Right ventricle myocardium inferior (tissue), 1 donor: ENCODE data around the gene PLD5. TPM values are rescaled to one million over a fixed set of nuclear protein-coding genes. Genes with fewer than 3 reads are reported as not detected.
"Not testable (repeated sequence)": the region's sequence is repeated elsewhere in the genome, so short reads cannot be mapped to it uniquely, and the experiment has no call there.

ENCODE experiments used
- ATAC-seq: fragments of 200-7000 bp; cut with Tn5 transposase; one replicate; pipeline ENCODE4 v1.9.1; 2020; ENCODE audit warnings: mild to moderate bottlenecking, moderate library complexity
- DNase-seq: peaks from one replicate; pipeline ENCODE4 v3.0.0; 2021; ENCODE audit errors: missing footprints
- intact Hi-C: fragments of 100-400 bp; cut with DNase I; formaldehyde crosslinking; loops from one replicate; pipeline ENCODE4 v1.11.0; 2022
- total RNA-seq: library from RNA; stranded (reverse); fragmentation: NEBNext Ultra II Directional; extraction: Animal tissue kit (Norgen Biotek cat#: 25700); gene quantifications from one replicate; pipeline ENCODE4 v1.2.1, GENCODE V29; 2021
- donor health status: DM: no; HTN: yes; CAD: no; lungs with severe emphysema.

PLD5 gene
- total RNA-seq, 1 donor from 2014 or later, result not detected

- DNase-seq, result no peak
- intact Hi-C loops, result no loop called here
- ATAC-seq, result no peak
Observed at GRCh38 chr1:242201090-242201489, 323.4 kb downstream of the PLD5 start.

- intact Hi-C loops, result no loop called here
- DNase-seq (no peak), ATAC-seq (no peak)
Observed at GRCh38 chr1:242199776-242200458, 324.6 kb downstream of the PLD5 start.

GRCh38 chr1:242197907-242198820 lies 326.3 kb downstream of the PLD5 start:
- ATAC-seq (no peak), DNase-seq (no peak)
- intact Hi-C loops, result no loop called here

GRCh38 chr1:242196914-242197313 lies 327.6 kb downstream of the PLD5 start:
- DNase-seq (no peak), ATAC-seq (no peak)
- intact Hi-C loops, result no loop called here

- intact Hi-C loops, result no loop called here
- ATAC-seq (no peak), DNase-seq (no peak)
Observed at GRCh38 chr1:242196101-242196500, 328.4 kb downstream of the PLD5 start.

- intact Hi-C loops, result no loop called here
- ATAC-seq, result no peak
- DNase-seq, result no peak
Observed at GRCh38 chr1:242189591-242189990, 334.9 kb downstream of the PLD5 start.

GRCh38 chr1:242187816-242188215 lies 336.7 kb downstream of the PLD5 start:
- no peak for DNase-seq
- no peak for ATAC-seq
- intact Hi-C loops, result no loop called here

- DNase-seq (no peak), ATAC-seq (no peak)
- intact Hi-C loops, result no loop called here
Observed at GRCh38 chr1:242187171-242187570, 337.3 kb downstream of the PLD5 start.

GRCh38 chr1:242185731-242186130 lies 338.8 kb downstream of the PLD5 start:
- DNase-seq (no peak), ATAC-seq (no peak)
- intact Hi-C loops, result no loop called here

GRCh38 chr1:242184955-242185354 lies 339.5 kb downstream of the PLD5 start:
- intact Hi-C loops, result no loop called here
- no peak for ATAC-seq

GRCh38 chr1:242179767-242180166 lies 344.7 kb downstream of the PLD5 start:
- DNase-seq, ATAC-seq, intact Hi-C loops: not testable (repeated sequence)

More at GRCh38 chr1:242184955-242185354, 339.5 kb downstream of the PLD5 start:
- DNase-seq, result no peak

- no peak for ATAC-seq
- intact Hi-C loops, result no loop called here
- DNase-seq, result no peak
Observed at GRCh38 chr1:242178924-242179708, 345.4 kb downstream of the PLD5 start.

- DNase-seq, result no peak
- intact Hi-C loops, result no loop called here
- no peak for ATAC-seq
Observed at GRCh38 chr1:242178436-242178835, 346.1 kb downstream of the PLD5 start.

GRCh38 chr1:242162140-242162539 lies 362.4 kb downstream of the PLD5 start:
- intact Hi-C loops, result no loop called here
- no peak for DNase-seq
- no peak for ATAC-seq

GRCh38 chr1:242147096-242147976 lies 377.2 kb downstream of the PLD5 start:
- DNase-seq, result no peak
- no peak for ATAC-seq
- intact Hi-C loops, result no loop called here

GRCh38 chr1:242146652-242147051 lies 377.8 kb downstream of the PLD5 start:
- ATAC-seq (no peak), DNase-seq (no peak)
- intact Hi-C loops, result no loop called here

GRCh38 chr1:242140836-242141235 lies 383.7 kb downstream of the PLD5 start:
- no peak for DNase-seq
- ATAC-seq, result no peak

GRCh38 chr1:242139986-242140385 lies 384.5 kb downstream of the PLD5 start:
- DNase-seq (no peak), ATAC-seq (no peak)
- intact Hi-C loops, result no loop called here

More at GRCh38 chr1:242140836-242141235, 383.7 kb downstream of the PLD5 start:
- intact Hi-C loops, result no loop called here
